GM12878 (cell line): Measurements from ENCODE around the gene FBXW12. TPM values are rescaled to one million over a fixed set of nuclear protein-coding genes. Genes with fewer than 3 reads are reported as not detected.

Experiments
- FOXK2 ChIP-seq: fragments of 450-650 bp; IDR thresholded peaks from 2 replicates; pipeline ENCODE4 v1.6.1; 2017; ENCODE audit warnings: mild to moderate bottlenecking, moderate library complexity
- HSF1 ChIP-seq: fragments of 150-350 bp; IDR thresholded peaks from 2 replicates; pipeline ENCODE4 v1.6.1; 2014; ENCODE audit warnings: mild to moderate bottlenecking, low read depth, low read length
- NFIC ChIP-seq: IDR thresholded peaks from 2 replicates; pipeline ENCODE4 v1.6.1; 2012; ENCODE audit warnings: low read depth, mild to moderate bottlenecking, inconsistent platforms, low read length, moderate library complexity
- PAX8 ChIP-seq: fragments of 450-650 bp; IDR thresholded peaks from 2 replicates; pipeline ENCODE4 v1.6.1; 2017; ENCODE audit warnings: mild to moderate bottlenecking, moderate library complexity
- SIN3A ChIP-seq: IDR thresholded peaks from 2 replicates; pipeline ENCODE4 v1.6.1; 2012; ENCODE audit warnings: low read depth, low read length, improper control_type of control experiment
- YY1 ChIP-seq: IDR thresholded peaks from 2 replicates; pipeline ENCODE4 v1.6.1; 2011; ENCODE audit warnings: low read depth, mild to moderate bottlenecking, low read length
- ZBTB33 ChIP-seq: fragments of 450-650 bp; IDR thresholded peaks from 2 replicates; pipeline ENCODE4 v1.6.1; 2017; ENCODE audit warnings: mild to moderate bottlenecking
- ZBTB40 ChIP-seq: fragments of 450-650 bp; IDR thresholded peaks from 2 replicates; pipeline ENCODE4 v1.6.1; 2016; ENCODE audit warnings: mild to moderate bottlenecking, moderate library complexity, borderline replicate concordance
- polyA plus RNA-seq, 11 experiments: library from polyadenylated mRNA; depleted of rRNA in 4 of 11; unstranded in 6 of 11; stranded (reverse) in 5 of 11; fragments of >200 nt; fragmentation: Nextera tagmentation in 4 of 11; fragmentation: Illumina TruSeq in 1 of 11; extraction: Ambion mirVana in 4 of 11; extraction: Trizol in 1 of 11; gene quantifications; 1 replicate in 1 of 11; 2 replicates in 10 of 11; pipeline versions ENCODE4 v1.2.1 to v1.2.3, GENCODE V29; 2011 to 2016; ENCODE audit warnings: inconsistent platforms in 2 of 11, missing spikeins in 2 of 11, low read depth in 1 of 11
- total RNA-seq, 4 experiments: library from RNA; depleted of rRNA in 3 of 4; stranded (reverse); fragments of >200 nt in 3 of 4; fragmentation: Illumina TruSeq in 1 of 4; extraction: Trizol in 1 of 4; gene quantifications; 2 replicates each; pipeline versions ENCODE4 v1.2.1 to v1.2.3, GENCODE V29; 2013 to 2021

Gene FBXW12
- total and polyA plus RNA-seq, 10 of the 15 experiments (the other 5 are each of a cell fraction or from before 2014, with no cell fraction given) = 0.04 to 0.18 (median 0.12) TPM; not detected in 4

DNA sequence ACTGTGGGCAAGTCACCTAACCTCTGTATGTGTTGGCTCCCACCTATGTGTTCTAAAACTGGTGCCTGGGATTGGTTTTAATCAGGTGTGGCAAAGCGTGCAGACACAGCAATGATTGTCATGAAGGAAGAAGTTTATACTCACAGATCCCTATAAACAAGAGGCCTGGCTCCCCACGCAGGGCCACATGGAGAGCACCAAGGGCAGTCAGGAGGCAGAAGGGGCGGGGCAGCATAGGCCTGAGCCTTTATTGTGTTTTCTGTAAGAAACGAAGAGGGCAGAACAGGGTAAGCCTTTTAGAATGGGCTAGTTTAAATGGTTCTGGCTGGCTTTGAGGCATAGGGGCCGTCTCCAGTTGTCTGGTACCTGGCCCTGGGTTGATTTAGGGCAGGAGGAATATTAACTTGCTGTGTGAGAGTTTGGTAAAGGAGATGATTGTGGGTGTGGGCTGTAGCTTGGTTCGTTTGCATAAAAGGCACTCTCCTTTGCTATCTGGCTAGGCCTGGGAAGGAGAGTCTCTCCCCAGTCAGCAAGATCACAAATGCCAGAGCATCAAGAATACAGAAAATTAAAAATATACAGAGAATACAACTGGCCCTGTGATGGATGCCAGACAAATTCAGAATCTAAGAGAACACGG lies 2.2 kb upstream of the FBXW12 start (continued):
- no peak for TF ChIP-seq HSF1
- TF ChIP-seq NFIC = no peak
- no peak for TF ChIP-seq SIN3A
- no peak for TF ChIP-seq PAX8
- no peak for TF ChIP-seq FOXK2
- TF ChIP-seq ZBTB40 = no peak
- no peak for TF ChIP-seq YY1
- no peak for TF ChIP-seq ZBTB33
